Mucosa of gallbladder (tissue), 1 donor: ENCODE results near the gene NPAS3. TPM values are rescaled to one million over a fixed set of nuclear protein-coding genes. Genes with fewer than 3 reads are reported as not detected.
A peak's percentile ranks its signal among the peaks of the same experiment; 100 is the strongest.

ENCODE experiments used
- DNase-seq: peaks from one replicate; pipeline ENCODE4 v3.0.0-alpha.2; 2020; ENCODE audit warnings: low spot score
- total RNA-seq: library from RNA; stranded (reverse); gene quantifications from one replicate; pipeline ENCODE4 v1.2.1, GENCODE V29; 2021
- donor health status: DM: no; HTN: no; CAD: no.

NPAS3 gene
- total RNA-seq, 1 donor from 2014 or later, result 1.8 TPM

- no peak for DNase-seq
These were observed 841.4 kb downstream of the NPAS3 start for GRCh38 chr14:33780035-33780434.

- no peak for DNase-seq
These were observed 842.6 kb downstream of the NPAS3 start for GRCh38 chr14:33781236-33781635.

GRCh38 chr14:33782923-33783322 lies 844.2 kb downstream of the NPAS3 start:
- DNase-seq, result no peak

GRCh38 chr14:33786091-33786825 lies 847.6 kb downstream of the NPAS3 start:
- DNase-seq, result no peak

GRCh38 chr14:33788161-33788560 lies 849.5 kb downstream of the NPAS3 start:
- DNase-seq, result no peak

DNA sequence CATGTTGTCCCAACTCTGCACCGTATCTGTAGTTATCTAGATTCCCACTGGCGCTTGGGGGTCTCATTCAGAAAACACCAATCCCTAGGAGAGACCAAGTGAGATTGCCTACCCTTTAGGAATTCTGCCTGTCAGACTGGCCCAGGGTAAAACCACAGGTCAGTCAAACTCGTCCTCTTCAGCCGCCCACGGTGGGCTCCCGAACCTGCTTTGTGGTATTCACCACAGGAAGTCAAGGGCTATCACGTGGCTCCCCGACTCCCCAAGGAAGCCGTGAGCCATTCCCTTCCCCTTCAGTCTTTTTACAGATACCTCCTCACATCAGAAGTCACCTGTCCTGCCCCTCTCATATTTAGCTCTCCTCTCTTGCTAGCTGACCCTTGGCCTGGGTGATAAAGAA lies 852.3 kb downstream of the NPAS3 start:
- no peak for DNase-seq

GRCh38 chr14:33792009-33792719 lies 853.5 kb downstream of the NPAS3 start:
- no peak for DNase-seq

DNA sequence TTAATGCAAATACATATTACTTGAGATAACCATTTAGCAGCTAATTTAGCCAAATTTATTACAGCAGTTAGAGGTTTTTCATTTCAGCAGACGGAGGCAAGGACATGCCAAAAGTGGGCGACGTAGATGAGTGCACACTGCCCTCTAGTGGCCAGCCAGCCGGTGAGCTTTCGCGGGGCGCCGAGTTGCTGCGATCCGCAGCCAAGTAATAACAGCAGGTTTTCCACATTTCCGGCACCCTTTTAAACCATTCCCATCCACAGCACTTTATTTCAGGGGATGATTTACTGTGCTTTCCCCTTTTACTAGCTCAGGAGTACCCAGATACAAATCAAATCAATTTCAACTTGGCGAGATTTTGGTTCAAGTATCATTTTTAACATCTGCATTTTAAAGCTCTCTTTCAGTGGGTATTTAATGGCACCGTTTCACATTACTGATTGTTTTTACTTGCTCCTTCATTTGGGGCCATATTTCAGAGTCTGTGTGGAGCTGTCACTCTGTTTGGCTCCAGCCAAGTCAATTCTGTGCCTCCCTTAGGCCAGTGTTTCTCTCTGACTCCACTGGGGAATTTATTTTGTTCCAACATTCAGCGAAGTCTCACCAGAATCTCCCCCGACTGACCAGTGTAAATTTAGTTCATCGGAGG lies 854.2 kb downstream of the NPAS3 start:
- peak; percentile 72 for DNase-seq

DNA sequence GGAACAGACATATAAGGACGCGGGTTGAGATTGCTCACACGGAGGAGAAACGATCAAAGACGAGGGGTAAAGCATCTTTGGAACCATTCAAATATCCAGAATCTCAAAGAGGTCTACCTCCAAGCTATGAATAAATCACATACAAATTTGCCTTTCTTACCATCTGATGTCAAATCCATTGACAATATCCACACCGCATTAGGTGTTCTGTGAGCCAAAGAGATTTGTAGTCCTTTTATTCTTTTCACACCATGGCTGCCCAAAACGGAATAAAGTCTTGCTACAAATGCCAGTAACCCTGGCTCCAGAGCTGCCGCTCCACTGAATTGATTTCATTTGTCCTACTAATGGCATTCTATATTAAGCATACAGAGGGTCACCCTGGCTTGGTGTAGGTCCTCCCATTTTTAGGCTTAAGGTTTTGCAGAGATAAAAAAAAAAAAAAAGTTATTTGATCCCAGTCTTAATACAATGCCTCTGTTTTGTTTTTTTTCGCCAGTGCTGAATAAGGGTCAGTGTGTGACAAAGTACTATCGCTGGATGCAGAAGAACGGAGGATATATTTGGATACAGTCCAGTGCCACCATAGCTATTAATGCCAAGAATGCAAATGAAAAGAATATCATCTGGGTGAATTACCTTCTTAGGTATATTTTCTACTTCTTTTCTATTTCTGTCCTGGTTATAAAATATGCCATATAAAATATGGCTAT lies 854.9 kb downstream of the NPAS3 start:
- DNase-seq, result no peak

- no peak for DNase-seq
These were observed 856.2 kb downstream of the NPAS3 start for GRCh38 chr14:33794791-33795305.

GRCh38 chr14:33796356-33796755 lies 857.7 kb downstream of the NPAS3 start:
- no peak for DNase-seq

DNA sequence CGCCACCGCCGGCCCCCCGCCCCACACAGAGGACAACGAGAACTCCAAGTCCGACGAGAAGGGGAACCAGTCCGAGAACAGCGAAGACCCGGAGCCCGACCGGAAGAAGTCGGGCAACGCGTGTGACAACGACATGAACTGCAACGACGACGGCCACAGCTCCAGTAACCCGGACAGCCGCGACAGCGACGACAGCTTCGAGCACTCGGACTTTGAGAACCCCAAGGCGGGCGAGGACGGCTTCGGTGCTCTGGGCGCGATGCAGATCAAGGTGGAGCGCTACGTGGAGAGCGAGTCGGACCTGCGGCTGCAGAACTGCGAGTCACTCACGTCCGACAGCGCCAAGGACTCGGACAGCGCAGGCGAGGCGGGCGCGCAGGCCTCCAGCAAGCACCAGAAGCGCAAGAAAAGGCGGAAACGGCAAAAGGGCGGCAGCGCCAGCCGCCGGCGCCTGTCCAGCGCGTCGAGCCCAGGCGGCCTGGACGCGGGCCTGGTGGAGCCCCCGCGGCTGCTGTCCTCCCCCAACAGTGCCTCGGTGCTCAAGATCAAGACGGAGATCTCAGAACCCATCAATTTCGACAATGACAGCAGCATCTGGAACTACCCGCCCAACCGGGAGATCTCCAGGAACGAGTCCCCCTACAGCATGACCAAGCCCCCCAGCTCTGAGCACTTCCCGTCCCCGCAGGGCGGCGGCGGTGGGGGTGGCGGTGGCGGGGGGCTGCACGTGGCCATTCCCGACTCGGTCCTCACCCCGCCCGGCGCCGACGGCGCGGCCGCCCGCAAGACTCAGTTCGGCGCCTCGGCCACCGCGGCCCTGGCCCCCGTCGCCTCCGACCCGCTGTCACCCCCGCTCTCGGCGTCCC lies 861.3 kb downstream of the NPAS3 start:
- DNase-seq, result no peak

DNA sequence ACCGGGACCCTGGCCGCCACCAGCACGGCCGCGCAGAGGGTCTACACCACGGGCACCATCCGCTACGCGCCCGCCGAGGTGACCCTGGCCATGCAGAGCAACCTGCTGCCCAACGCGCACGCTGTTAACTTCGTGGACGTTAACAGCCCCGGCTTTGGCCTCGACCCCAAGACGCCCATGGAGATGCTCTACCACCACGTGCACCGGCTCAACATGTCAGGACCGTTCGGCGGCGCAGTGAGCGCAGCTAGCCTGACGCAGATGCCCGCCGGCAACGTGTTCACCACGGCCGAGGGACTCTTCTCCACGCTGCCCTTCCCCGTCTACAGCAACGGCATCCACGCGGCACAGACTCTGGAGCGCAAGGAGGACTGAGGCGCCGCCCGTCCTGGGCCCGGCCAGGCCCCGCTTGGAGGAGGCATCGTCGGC lies 862.1 kb downstream of the NPAS3 start:
- no peak for DNase-seq

DNA sequence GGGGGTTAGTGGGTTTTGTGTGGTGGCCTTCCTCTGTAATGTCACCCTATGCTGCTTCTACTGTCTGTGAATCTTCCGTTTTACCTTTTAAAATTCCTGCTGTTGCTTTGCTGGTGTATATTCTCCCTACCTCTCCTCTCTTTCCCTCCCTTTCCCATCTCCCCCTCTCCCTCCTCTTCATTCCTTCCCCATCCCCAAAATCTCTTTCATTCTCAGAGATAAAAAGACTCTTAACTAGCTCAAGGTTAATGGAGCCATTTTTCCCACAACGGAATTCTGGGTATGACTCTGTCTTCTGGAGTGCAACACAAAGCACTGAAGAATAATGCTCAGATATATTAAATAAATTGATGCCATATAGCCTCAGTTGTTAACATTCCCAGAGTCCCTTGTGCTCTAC lies 864.1 kb downstream of the NPAS3 start:
- no peak for DNase-seq

- no peak for DNase-seq
These were observed 866.9 kb downstream of the NPAS3 start for GRCh38 chr14:33805593-33805992.

DNA sequence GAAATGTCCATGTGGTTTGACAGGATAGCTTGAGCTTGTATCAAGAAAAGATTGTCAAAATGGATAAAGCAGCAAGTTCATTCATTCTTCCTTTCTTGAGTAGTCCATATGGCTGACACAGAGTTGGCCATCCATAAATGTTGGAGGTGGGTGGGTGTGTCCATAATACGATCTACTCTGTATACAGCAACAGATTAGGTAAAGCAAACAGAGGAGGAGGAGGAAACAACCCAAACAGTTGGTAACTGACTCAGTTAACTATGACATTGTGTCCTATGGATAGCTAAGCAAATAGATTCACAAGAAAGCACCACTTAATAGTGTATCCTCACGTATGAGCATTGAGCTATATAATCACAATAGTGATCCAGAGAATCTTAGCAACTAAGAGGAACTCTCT lies 868.2 kb downstream of the NPAS3 start:
- no peak for DNase-seq

DNA sequence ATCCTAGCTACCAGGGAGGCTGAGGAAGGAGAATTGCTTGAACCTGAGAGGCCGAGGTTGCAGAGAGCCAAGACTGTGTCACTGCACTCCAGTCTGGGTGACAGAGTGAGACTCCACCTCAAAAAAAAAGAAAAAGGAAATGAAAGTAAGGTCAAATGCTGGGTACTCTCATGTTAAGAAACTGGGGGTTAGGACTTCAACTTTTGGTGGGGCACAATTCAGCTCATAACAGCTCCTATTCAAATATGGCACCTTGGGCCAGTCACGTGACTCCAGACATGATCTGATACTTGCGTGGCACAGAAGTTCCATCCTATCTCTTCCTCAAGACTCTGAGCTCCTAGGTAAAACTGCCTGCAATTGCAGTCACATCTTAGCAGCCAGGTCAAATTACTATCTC lies 869.5 kb downstream of the NPAS3 start:
- DNase-seq, result no peak

GRCh38 chr14:33809396-33809981 lies 870.8 kb downstream of the NPAS3 start:
- DNase-seq, result no peak

DNA sequence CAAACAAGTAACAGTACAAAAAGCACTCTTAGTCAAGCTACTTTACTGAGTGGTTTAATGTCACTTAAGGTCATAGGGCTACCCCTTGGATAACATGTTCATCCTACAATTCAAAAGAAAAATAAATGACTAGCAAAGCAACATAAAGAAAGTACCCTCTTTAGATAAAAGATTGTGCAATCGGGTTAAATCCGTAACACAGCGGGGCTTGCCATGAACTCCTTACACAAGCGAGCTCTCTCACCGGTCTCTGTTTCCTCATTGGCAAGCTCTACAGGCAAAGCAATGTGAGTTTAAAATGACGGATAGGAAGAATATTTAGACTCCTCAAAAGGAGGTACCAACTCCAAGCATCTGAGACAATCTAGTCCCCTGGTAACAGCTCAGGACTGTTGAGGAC lies 871.6 kb downstream of the NPAS3 start:
- DNase-seq, result no peak

- DNase-seq, result no peak
These were observed 873.0 kb downstream of the NPAS3 start for GRCh38 chr14:33811721-33812120.

DNA sequence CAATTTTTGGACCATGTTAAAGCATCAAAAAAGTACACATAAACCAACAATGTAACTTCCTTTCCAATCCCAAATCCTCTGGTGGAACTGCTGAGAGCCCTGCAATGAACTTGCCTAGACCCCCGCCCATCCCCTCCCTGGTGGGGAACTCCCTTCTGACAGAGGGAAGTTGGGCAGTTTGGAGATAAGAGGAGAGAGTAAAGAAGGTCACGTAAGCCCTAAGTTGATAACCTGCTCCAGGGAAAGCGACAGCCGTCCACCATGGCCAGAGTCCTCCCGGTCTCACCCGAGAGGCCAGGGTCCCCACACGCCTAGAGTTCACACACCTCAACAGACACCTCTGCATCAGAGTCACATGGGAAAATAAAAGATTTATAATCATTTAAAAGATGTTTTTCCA lies 873.5 kb downstream of the NPAS3 start:
- DNase-seq, result no peak
